ENCODE measurements around the gene LPGAT1.
"Not testable (repeated sequence)": the region's sequence is repeated elsewhere in the genome, so short reads cannot be mapped to it uniquely, and the experiment has no call there.

The LPGAT1 gene

DNA sequence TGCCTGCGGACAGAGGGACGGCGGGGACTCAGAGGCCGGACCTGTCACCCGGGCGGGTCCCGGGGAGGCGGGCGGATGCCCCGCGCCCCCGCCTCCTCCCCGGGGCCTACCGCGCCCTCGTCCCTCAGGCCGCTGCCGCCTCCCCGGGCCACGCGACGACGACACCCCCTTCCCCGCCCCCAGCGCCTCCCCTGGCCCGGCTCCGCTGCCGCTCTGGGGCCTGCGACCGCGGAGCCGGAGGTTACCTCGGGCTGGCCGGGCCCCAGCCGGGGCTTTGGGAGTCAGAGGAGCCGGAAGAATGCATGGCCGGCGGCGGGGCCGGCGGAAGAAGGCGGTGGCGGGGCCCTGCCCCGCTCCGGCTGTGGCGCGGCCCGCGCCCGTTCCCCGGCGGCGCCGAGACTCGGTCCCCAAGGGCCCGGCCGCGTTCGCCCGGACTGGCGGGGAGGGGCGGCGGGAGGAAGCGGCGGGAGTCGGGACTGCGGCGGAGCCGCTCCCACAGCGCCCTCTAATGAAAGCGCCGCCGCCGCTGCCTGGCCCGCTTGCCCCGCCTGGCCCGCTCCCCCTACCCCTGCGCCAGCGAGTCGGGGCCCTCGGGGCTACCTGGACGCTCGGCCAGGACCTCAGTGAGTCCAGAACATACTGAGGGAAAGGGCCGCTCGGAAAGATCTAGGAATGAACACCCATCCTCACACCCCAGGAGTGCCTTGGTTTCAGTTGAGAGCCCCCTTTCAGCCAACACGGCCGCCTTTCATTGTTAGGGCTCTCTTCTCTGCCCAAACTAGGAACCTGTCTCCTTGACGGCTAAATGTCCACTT lies at the start of gene LPGAT1:
Gene LPGAT1 (minus strand): TSS at position 436 of the 815 bp plus-strand sequence. CDS start 1,467 bp downstream, outside the sequence.
- DNase-seq (ENCODE audit: low read depth, low spot score): peak; percentile 14

DNA sequence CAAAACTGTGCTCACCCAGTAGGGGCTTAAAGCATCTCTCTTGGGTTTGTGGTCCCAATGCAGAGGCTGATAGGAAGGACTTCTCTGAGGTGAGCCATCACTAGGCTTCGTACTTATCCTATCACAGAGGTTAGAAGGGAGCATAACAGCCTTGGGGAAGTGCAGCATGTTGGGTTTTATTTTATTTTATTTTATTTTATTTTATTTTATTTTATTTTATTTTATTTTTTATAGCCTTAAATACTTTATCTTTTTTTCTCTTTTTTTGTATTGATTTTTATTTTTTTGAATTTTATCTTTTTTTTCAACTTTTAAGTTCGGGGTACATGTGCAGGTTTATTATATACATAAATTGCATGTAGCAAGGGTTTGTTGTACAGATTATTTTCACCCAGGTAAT lies 48.9 kb upstream of the LPGAT1 start:
- DNase-seq (ENCODE audit: low read depth, low spot score): no peak

DNA sequence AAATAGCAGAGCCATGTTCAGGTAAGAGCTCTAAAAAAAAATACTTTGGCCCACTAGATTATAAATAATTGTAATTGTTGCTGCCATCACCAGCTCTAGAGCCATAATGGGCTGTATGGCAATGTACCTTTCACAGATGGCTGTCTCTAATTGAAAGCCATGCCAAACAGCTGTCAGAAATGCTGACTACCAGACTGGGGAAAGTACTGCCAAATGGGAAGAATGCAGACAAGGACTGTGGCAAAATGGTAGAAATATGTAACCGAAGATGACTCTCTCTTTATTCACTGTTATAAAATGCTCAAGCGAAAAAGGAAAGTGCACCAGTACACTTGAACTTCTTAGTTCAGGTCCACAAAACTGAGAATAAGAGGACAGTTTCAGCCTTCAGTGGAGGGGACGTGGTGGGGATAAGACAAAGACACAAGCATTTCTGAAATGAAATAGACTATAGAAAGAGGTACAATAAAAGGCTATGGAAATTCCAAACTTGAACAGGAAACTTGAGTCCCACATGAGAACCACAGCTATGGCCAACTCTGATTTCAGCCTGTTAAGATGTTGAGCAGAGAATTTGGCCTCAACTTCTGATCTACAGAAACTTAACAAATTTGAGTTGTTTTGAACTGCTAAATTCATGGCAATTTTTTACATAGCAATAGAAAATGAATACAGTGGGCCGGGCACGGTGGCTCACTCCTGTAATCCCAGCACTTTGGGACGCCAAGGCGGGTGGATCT lies 46.5 kb upstream of the LPGAT1 start:
- DNase-seq (ENCODE audit: low read depth, low spot score): no peak

- no peak for DNase-seq (ENCODE audit: low read depth, low spot score)
Observed at GRCh38 chr1:211875541-211875940, 45.0 kb upstream of the LPGAT1 start.

- DNase-seq (ENCODE audit: low read depth, low spot score): no peak
Observed at GRCh38 chr1:211874521-211875347, 44.2 kb upstream of the LPGAT1 start.

GRCh38 chr1:211873731-211874130 lies 43.2 kb upstream of the LPGAT1 start:
- not testable (repeated sequence) for DNase-seq (ENCODE audit: low read depth, low spot score)

DNA sequence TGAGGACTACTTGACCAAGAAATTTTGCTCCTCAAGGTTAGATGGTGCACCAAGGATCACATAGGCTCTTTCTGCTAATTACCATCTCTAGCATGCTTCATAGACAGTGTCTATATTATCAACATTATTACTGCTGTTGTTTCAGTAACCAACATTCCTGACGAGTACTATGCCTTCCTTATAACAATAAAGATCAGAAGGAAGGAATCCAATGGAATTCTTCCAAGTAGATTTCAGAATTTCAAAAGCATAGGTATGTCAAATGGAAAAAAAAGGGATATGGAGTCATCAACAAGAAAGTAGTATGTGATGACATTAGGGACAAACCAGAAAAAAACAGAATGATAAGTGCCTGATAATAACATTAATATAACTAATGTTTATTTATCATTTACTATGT lies 39.6 kb upstream of the LPGAT1 start:
- no peak for DNase-seq (ENCODE audit: low read depth, low spot score)

- no peak for DNase-seq (ENCODE audit: low read depth, low spot score)
Observed at GRCh38 chr1:211865180-211865579, 34.6 kb upstream of the LPGAT1 start.

DNA sequence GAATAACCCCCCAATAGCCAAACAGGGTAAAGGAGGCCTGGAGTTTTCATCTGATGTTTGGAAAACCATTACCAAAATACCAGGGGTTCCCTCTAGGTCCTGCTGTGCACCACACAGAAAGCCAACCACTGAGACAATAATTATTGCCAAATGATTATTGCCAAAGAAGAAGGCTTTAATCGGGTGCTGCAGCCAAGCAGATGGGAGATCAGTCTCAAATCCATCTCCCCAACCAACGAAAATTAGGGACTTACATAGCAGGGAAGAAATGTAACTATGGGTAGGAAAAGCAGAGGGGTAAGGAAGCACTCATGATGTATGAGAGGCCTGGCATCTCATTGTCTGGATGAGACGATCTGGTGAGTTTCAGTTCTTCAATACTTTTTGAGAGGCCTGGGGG lies 28.8 kb upstream of the LPGAT1 start:
- no peak for DNase-seq (ENCODE audit: low read depth, low spot score)

DNA sequence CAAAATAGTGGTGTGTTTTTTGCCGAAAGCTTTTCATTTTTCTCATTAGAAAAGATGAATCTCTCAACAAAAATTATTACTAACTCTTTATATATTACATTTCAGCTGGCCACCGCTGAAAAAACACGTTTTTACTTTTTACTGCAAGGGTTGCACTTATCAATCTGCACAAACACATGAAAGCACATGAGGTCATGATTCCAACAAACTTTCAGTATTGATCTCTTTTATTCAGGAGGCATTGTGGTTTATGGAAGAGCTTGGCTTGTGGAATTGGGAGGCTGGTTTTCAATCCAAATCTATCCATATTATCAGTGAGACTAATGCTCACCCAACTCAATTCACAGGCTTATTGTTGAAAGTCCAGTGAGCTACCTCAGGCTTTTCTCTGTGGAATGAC lies 20.6 kb upstream of the LPGAT1 start:
- no peak for DNase-seq (ENCODE audit: low read depth, low spot score)

GRCh38 chr1:211843507-211844298 lies 13.1 kb upstream of the LPGAT1 start:
- no peak for DNase-seq (ENCODE audit: low read depth, low spot score)

GRCh38 chr1:211843018-211843417 lies 12.5 kb upstream of the LPGAT1 start:
- no peak for DNase-seq (ENCODE audit: low read depth, low spot score)

DNA sequence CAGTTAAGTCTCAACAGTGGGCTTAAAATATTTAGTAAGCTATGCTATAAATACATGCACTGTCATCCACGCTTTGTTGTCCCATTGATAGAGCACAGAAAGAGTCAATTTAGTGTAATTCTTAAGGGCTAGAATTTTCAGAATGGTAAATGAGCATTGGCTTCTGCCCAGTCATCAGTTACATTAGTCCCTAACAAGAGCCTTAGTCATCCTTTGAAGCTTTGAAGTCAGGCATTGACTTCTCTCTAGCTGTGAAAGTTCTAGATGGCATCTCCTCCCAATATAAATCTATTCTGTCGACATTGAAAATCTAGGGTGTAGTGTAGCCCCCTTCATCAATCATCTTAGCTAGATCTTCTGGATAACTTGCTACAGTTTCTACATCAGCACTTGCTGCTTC lies 12.0 kb upstream of the LPGAT1 start:
- DNase-seq (ENCODE audit: low read depth, low spot score): no peak

GRCh38 chr1:211839106-211839505 lies 8.5 kb upstream of the LPGAT1 start:
- DNase-seq (ENCODE audit: low read depth, low spot score): no peak

GRCh38 chr1:211833174-211833820 lies 2.7 kb upstream of the LPGAT1 start:
- DNase-seq (ENCODE audit: low read depth, low spot score): no peak

DNA sequence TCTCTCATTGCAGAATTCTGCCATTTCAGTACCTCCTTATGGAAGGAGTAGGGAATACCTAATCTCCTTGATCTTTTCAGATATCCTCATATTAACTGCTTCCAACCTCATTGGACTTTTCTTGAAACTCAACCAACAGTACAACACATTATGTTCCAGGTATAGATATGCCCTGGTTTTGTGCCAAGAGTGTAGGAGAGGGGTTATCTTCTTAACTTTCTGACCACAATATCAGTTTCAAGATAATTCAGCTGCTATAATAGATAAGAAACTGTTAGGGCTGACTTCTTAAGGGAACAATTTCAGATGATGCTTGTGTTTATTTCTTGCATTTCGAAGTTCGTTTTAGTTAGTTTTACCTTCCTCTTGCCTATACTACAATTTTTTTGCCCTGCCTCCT lies 2.1 kb upstream of the LPGAT1 start:
- no peak for DNase-seq (ENCODE audit: low read depth, low spot score)

GRCh38 chr1:211831558-211832323 lies 1.2 kb upstream of the LPGAT1 start:
- no peak for DNase-seq (ENCODE audit: low read depth, low spot score)

- DNase-seq (ENCODE audit: low read depth, low spot score): no peak
Observed at GRCh38 chr1:211830055-211830327, 572 bp downstream of the LPGAT1 start.

- DNase-seq (ENCODE audit: low read depth, low spot score): no peak
Observed at GRCh38 chr1:211829343-211830054, 1.1 kb downstream of the LPGAT1 start.
